HG03097 (cell line): ENCODE data around the gene CD70.
"Not testable (repeated sequence)": the region's sequence is repeated elsewhere in the genome, so short reads cannot be mapped to it uniquely, and the experiment has no call there.

ENCODE experiments used
- ATAC-seq: cut with Tn5 transposase; IDR thresholded peaks from one replicate; pipeline ENCODE4 v1.9.1; 2021; ENCODE audit not compliant: unreplicated experiment, low FRiP score

The CD70 gene

GRCh38 chr19:6573350-6573749 is 17.6 kb downstream of the CD70 start:
- no peak for ATAC-seq

- no peak for ATAC-seq
These were observed 18.7 kb downstream of the CD70 start for GRCh38 chr19:6572217-6572616.

- no peak for ATAC-seq
These were observed 19.8 kb downstream of the CD70 start for GRCh38 chr19:6571167-6571566.

GRCh38 chr19:6570764-6571163 is 20.2 kb downstream of the CD70 start:
- ATAC-seq, result no peak

- no peak for ATAC-seq
These were observed 22.1 kb downstream of the CD70 start for GRCh38 chr19:6568816-6569215.

GRCh38 chr19:6568010-6568526 is 22.9 kb downstream of the CD70 start:
- ATAC-seq, result no peak

- ATAC-seq, result not testable (repeated sequence)
These were observed 24.2 kb downstream of the CD70 start for GRCh38 chr19:6566727-6567126.

- no peak for ATAC-seq
These were observed 26.6 kb downstream of the CD70 start for GRCh38 chr19:6564393-6564792.

GRCh38 chr19:6562437-6562836 is 28.5 kb downstream of the CD70 start:
- ATAC-seq, result not testable (repeated sequence)

GRCh38 chr19:6556480-6557195 is 34.3 kb downstream of the CD70 start:
- no peak for ATAC-seq

GRCh38 chr19:6556043-6556449 is 34.9 kb downstream of the CD70 start:
- ATAC-seq, result no peak

- no peak for ATAC-seq
These were observed 39.1 kb downstream of the CD70 start for GRCh38 chr19:6551607-6552450.

- no peak for ATAC-seq
These were observed 39.9 kb downstream of the CD70 start for GRCh38 chr19:6551091-6551490.

- not testable (repeated sequence) for ATAC-seq
These were observed 40.3 kb downstream of the CD70 start for GRCh38 chr19:6550679-6551078.

GRCh38 chr19:6543866-6544347 is 47.0 kb downstream of the CD70 start:
- no peak for ATAC-seq

GRCh38 chr19:6540918-6541689 is 49.8 kb downstream of the CD70 start:
- ATAC-seq, result no peak

- no peak for ATAC-seq
These were observed 51.4 kb downstream of the CD70 start for GRCh38 chr19:6539514-6539913.
